MM.1S (cell line): ENCODE results near the gene EOMES.
A peak's percentile ranks its signal among the peaks of the same experiment; 100 is the strongest.

ENCODE experiments used
- DNase-seq: peaks from one replicate; pipeline ENCODE4 v3.0.0-alpha.2; 2015
- H2AFZ ChIP-seq: fragments of 300-600 bp; sonication (generic); 2 replicates; pipeline ENCODE4 v1.6.0; 2016; ENCODE audit warnings: antibody characterized with exemption, low read length
- H3F3A ChIP-seq: fragments of 300-600 bp; sonication (generic); 2 replicates; pipeline ENCODE4 v1.6.1; 2016; ENCODE audit warnings: mild to moderate bottlenecking, antibody characterized with exemption, low read length, moderate library complexity, mixed read lengths; ENCODE audit not compliant: insufficient read depth
- H3K27ac ChIP-seq: fragments of 300-600 bp; sonication (generic); 2 replicates; pipeline ENCODE4 v1.5.1; 2016; ENCODE audit warnings: mild to moderate bottlenecking, low read length
- H3K27me3 ChIP-seq: fragments of 300-600 bp; sonication (generic); replicated peaks from 2 replicates; pipeline ENCODE4 v1.6.0; 2016; ENCODE audit warnings: low read length; ENCODE audit not compliant: insufficient read depth
- H3K36me3 ChIP-seq: fragments of 300-600 bp; sonication (generic); replicated peaks from 2 replicates; pipeline ENCODE4 v1.6.1; 2016; ENCODE audit warnings: mild to moderate bottlenecking, low read length, mixed read lengths; ENCODE audit not compliant: insufficient read depth
- H3K4me1 ChIP-seq: fragments of 300-600 bp; sonication (generic); 2 replicates; pipeline ENCODE4 v1.6.1; 2016; ENCODE audit warnings: low read length, mixed read lengths
- H3K4me2 ChIP-seq: fragments of 300-600 bp; sonication (generic); 2 replicates; pipeline ENCODE4 v1.6.0; 2016; ENCODE audit warnings: low read depth, low read length
- H3K4me3 ChIP-seq: fragments of 300-600 bp; sonication (generic); 2 replicates; pipeline ENCODE4 v1.5.1; 2016; ENCODE audit warnings: low read length, mixed read lengths
- H3K79me2 ChIP-seq: fragments of 300-600 bp; sonication (generic); 2 replicates; pipeline ENCODE4 v1.6.1; 2016; ENCODE audit warnings: mixed run types, low read length, mixed read lengths
- H3K9ac ChIP-seq: fragments of 300-600 bp; sonication (generic); 2 replicates; pipeline ENCODE4 v1.6.1; 2016; ENCODE audit warnings: low read length, mixed read lengths
- H3K9me2 ChIP-seq: fragments of 300-600 bp; sonication (generic); replicated peaks from 2 replicates; pipeline ENCODE4 v1.6.1; 2016; ENCODE audit warnings: mild to moderate bottlenecking, low read length, mixed read lengths; ENCODE audit not compliant: insufficient read depth
- H3K9me3 ChIP-seq: fragments of 300-600 bp; sonication (generic); replicated peaks from 2 replicates; pipeline ENCODE4 v1.6.1; 2016; ENCODE audit warnings: mild to moderate bottlenecking, low read length, mixed read lengths; ENCODE audit not compliant: insufficient read depth
- H4K20me1 ChIP-seq: fragments of 300-600 bp; sonication (generic); 2 replicates; pipeline ENCODE4 v1.6.1; 2016; ENCODE audit warnings: mild to moderate bottlenecking, low read length, moderate library complexity, mixed read lengths; ENCODE audit not compliant: insufficient read depth
- EZH2 ChIP-seq: fragments of 300-600 bp; sonication (generic); optimal IDR thresholded peaks from 2 replicates; pipeline ENCODE3; 2017; ENCODE audit warnings: low read depth, mild to moderate bottlenecking, antibody characterized with exemption, low read length, mixed read lengths
- EZH2phosphoT487 ChIP-seq: fragments of 300-600 bp; sonication (generic); IDR thresholded peaks from 2 replicates; pipeline ENCODE4 v1.6.1; 2018; ENCODE audit warnings: antibody characterized with exemption, low read length
- TF ChIP-seq, protein P1 (sequence below): fragments of 300-600 bp; sonication (generic); IDR thresholded peaks from 2 replicates; pipeline ENCODE4 v1.5.1; 2016; ENCODE audit warnings: antibody characterized with exemption, low read length, mixed read lengths

The EOMES gene

DNA sequence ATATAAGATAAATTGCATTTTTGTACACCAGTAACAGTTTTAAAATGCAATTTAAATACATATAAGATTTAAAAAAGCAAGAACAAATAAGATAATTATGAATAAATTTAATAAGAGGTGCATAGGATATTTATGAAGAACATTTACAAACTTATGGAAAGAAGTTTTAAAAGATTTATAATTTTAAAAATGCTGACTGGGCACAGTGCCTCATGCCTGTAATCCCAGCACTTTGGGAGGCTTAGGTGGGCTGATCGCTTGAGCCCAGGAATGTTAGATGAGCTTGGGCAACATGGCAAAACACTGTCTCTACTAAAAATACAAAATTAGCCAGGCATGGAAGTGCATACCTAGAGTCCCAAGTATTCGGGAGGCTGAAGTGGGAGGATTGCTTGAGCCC is 37.8 kb downstream of the EOMES start:
- no peaks in the 10 kb centered on the region for H3K27me3 ChIP-seq
- H3F3A ChIP-seq, result no peaks in the 10 kb centered on the region
- TF ChIP-seq EZH2, result no peak
- TF ChIP-seq, protein P1, sequence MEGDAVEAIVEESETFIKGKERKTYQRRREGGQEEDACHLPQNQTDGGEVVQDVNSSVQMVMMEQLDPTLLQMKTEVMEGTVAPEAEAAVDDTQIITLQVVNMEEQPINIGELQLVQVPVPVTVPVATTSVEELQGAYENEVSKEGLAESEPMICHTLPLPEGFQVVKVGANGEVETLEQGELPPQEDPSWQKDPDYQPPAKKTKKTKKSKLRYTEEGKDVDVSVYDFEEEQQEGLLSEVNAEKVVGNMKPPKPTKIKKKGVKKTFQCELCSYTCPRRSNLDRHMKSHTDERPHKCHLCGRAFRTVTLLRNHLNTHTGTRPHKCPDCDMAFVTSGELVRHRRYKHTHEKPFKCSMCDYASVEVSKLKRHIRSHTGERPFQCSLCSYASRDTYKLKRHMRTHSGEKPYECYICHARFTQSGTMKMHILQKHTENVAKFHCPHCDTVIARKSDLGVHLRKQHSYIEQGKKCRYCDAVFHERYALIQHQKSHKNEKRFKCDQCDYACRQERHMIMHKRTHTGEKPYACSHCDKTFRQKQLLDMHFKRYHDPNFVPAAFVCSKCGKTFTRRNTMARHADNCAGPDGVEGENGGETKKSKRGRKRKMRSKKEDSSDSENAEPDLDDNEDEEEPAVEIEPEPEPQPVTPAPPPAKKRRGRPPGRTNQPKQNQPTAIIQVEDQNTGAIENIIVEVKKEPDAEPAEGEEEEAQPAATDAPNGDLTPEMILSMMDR, result no peak
- TF ChIP-seq EZH2phosphoT487, result no peak
- H3K4me1 ChIP-seq, result no peaks in the 10 kb centered on the region
- H3K4me2 ChIP-seq, result no peak overlapping the region
- no peak overlapping the region for H3K27ac ChIP-seq
- DNase-seq, result no peak
- no peak overlapping the region for H3K9ac ChIP-seq
- no peaks in the 10 kb centered on the region for H3K9me2 ChIP-seq
- no peak overlapping the region for H2AFZ ChIP-seq
- H3K36me3 ChIP-seq, result no peaks in the 10 kb centered on the region
- H3K4me3 ChIP-seq, result no peak overlapping the region
- H4K20me1 ChIP-seq, result no peaks in the 10 kb centered on the region
- H3K9me3 ChIP-seq, result no peaks in the 10 kb centered on the region
- no peaks in the 10 kb centered on the region for H3K79me2 ChIP-seq

DNA sequence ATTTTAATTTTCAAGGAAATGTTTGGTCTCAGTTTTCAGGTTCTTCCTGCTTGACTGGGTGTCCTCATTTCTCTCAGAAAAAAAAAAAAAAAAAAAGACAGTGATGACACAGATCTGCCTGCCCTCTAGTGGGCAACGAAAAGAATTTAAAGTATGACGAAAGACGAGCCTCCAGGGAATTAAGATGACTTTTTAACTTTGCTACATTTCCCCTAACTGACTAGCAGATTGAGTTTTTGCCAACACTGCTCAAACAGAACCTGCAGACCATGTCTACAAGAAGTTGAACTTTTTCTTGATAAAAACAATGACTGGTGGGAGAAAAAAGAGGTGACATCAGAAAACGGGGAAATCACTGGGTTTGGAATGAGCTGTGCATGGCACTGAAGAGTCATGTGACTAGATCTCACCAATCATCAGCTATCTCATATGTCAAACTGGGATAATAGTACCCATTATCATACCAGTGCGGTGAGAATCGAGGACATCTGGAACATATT is 40.8 kb downstream of the EOMES start:
- no peak overlapping the region for H3K9ac ChIP-seq
- peak; percentile 71 for DNase-seq
- TF ChIP-seq, protein P1, result peak; percentile 59
- no peak for TF ChIP-seq EZH2
- no peak for TF ChIP-seq EZH2phosphoT487
- H4K20me1 ChIP-seq, result no peaks in the 10 kb centered on the region
- peak overlapping the region; percentile 19; the same call in 1 of the 2 replicates for H3K4me3 ChIP-seq
- H3K4me2 ChIP-seq, result peak overlapping the region; percentile 42; the same call in 1 of the 2 replicates
- peak overlapping the region; percentile 93 for H2AFZ ChIP-seq
- H3F3A ChIP-seq, result no peaks in the 10 kb centered on the region
- H3K9me2 ChIP-seq, result no peaks in the 10 kb centered on the region
- H3K79me2 ChIP-seq, result no peaks in the 10 kb centered on the region
- no peaks in the 10 kb centered on the region for H3K4me1 ChIP-seq
- no peaks in the 10 kb centered on the region for H3K9me3 ChIP-seq
- no peaks in the 10 kb centered on the region for H3K36me3 ChIP-seq
- no peak overlapping the region for H3K27ac ChIP-seq
- H3K27me3 ChIP-seq, result no peaks in the 10 kb centered on the region

DNA sequence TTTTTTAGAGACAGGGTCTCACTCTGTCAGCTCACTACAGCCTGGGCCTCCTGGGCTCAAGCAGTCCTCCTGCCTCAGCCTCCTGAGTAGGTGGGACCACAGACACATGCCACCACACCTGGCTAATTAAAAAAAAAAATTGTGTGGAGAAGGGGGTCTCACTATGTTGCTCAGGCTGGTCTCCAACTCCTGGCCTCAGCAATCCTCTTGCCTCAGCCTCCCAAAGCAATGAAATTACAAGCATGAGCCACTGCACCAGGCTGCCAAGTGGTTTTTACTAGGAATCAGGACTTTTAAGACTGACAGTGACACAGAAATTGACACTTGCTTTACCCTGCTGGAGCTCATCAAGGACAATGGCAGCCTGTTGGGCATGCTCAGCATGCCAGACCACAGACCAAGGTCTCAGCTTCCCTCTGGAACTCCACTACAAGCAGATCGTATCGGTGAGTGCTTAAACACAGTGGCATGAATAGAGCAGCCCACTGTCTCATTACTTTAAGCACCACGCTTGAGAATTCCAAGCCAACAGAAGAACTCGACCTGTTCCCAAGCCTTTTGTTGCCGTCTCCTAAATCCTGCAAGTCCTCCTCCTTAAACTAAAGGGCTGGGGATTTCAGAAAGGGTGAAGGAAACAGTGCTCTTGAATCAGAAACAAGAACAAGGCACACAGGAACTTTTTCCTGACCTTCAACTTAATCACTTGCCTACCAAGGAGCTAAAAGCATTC is 41.4 kb downstream of the EOMES start:
- no peak for DNase-seq
- Histone ChIP-seq H3K4me2 (peak overlapping the region; percentile 42; the same call in 1 of the 2 replicates), H3K4me3 (no peak overlapping the region; the same call in 1 of the 2 replicates), H3K79me2 (no peaks in the 10 kb centered on the region), H3K9me3 (no peaks in the 10 kb centered on the region), H3K36me3 (no peaks in the 10 kb centered on the region), H3K4me1 (no peaks in the 10 kb centered on the region), H4K20me1 (no peaks in the 10 kb centered on the region), H3F3A (no peaks in the 10 kb centered on the region), H2AFZ (peak overlapping the region; percentile 93), H3K27me3 (no peaks in the 10 kb centered on the region), H3K9me2 (no peaks in the 10 kb centered on the region), H3K27ac (no peak overlapping the region), H3K9ac (no peak overlapping the region)
- TF ChIP-seq EZH2 (no peak), EZH2phosphoT487 (no peak)
- TF ChIP-seq, protein P1, result no peak
